ENCODE measurements around the gene SPATA32.
A peak's percentile ranks its signal among the peaks of the same experiment; 100 is the strongest.

SPATA32 gene

GRCh38 chr17:45220079-45220478 is 41.8 kb downstream of the SPATA32 start:
- H3K4me3 ChIP-seq (ENCODE audit: low read depth, low read length) = no peak overlapping the region
- no peak for DNase-seq (ENCODE audit: low read depth)
- in situ Hi-C loops (cut with HindIII; ENCODE audit: low sequenced_read_pairs) = loop anchor here (25.0 kb wide), 1 partner anchor 642 kb away; no protein-coding TSS in a partner anchor
- TF ChIP-seq, protein P1, sequence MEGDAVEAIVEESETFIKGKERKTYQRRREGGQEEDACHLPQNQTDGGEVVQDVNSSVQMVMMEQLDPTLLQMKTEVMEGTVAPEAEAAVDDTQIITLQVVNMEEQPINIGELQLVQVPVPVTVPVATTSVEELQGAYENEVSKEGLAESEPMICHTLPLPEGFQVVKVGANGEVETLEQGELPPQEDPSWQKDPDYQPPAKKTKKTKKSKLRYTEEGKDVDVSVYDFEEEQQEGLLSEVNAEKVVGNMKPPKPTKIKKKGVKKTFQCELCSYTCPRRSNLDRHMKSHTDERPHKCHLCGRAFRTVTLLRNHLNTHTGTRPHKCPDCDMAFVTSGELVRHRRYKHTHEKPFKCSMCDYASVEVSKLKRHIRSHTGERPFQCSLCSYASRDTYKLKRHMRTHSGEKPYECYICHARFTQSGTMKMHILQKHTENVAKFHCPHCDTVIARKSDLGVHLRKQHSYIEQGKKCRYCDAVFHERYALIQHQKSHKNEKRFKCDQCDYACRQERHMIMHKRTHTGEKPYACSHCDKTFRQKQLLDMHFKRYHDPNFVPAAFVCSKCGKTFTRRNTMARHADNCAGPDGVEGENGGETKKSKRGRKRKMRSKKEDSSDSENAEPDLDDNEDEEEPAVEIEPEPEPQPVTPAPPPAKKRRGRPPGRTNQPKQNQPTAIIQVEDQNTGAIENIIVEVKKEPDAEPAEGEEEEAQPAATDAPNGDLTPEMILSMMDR (IDR thresholded peaks at IDR 0.05; ENCODE audit: low read depth, low read length, missing control alignments) = no peak

DNA sequence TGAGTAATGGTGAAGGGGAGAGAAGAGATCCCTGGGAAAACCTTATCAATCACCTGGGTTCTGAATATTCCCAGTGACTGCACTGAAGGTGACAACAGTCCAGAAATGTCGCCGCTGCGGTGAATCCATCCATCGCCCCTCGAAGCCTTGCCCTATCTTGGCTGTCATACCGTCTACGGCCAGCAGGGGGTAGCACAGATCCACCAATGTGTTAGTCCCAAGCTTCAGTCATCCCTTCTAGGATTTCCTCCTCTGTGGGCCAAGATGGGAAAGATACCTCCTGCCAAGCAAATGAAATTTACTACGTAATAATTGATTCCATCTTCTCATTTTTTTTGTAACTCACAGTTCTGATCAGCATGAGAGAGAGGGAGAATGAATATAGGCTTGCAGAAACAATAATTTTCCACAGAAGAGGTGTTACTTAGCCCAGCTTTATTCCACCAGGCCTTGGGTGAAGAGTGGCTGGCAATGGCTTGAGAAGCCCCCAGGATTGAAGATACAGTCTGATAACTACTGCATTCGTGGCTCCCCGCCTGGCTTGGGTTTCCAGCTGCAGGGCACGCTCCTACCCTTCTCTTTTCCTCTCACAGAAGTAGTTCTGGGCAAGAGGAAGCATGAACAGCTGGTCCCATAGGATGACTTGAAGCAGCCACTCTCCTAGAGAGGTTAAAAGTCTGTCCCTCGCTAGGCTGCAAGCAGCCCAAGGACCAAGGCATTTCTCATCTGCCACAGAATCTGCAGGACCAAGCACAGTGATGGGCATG is 42.8 kb downstream of the SPATA32 start:
- TF ChIP-seq, protein P1 (IDR thresholded peaks at IDR 0.05; ENCODE audit: low read depth, low read length, missing control alignments) = peak; percentile 89
- DNase-seq (ENCODE audit: low read depth) = peak; percentile 68
- in situ Hi-C loops (cut with HindIII; ENCODE audit: low sequenced_read_pairs) = loop anchor here (25.0 kb wide), 1 partner anchor 643 kb away; no protein-coding TSS in a partner anchor
- no peak overlapping the region for H3K4me3 ChIP-seq (ENCODE audit: low read depth, low read length)
